Measurements from ENCODE around the gene NT5DC2. TPM values are rescaled to one million over a fixed set of nuclear protein-coding genes. Genes with fewer than 3 reads are reported as not detected.

Gene NT5DC2
- polyA plus RNA-seq, 1 experiment = 97.9 TPM

DNA sequence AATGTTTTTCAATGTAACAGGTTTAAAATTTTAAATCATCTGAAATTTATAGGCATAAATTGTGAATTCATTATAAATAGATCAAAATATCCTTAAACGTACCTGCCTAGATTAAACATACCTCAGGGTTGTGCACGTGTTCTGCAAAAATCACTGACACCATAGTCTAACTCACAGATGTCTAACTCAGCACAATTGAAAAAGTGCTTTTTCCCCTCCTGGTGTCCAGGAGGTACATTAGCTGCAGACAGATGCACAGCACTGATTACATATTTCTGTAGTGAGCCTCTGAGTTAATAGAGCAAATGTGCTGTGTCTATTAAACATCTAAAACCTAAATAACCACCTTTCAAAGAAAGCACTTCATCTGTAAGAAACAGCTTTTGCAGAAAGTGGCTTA, 13.5 kb upstream of the NT5DC2 start:
- Histone ChIP-seq H3K27me3 (ENCODE audit: control insufficient read depth, insufficient read depth, low read length) (no peaks in the 10 kb centered on the region), H3K9me3 (ENCODE audit: control insufficient read depth, insufficient read depth, low read length) (no peaks in the 10 kb centered on the region), H3K4me3 (ENCODE audit: low read depth, low read length) (no peak overlapping the region), H3K27ac (ENCODE audit: low read depth, low read length) (no peak overlapping the region)
- ChIA-PET POLR2A (no interaction called here), CTCF (no interaction called here)
- DNase-seq (ENCODE audit: low read depth, low spot score) = no peak
- TF ChIP-seq, protein P1, sequence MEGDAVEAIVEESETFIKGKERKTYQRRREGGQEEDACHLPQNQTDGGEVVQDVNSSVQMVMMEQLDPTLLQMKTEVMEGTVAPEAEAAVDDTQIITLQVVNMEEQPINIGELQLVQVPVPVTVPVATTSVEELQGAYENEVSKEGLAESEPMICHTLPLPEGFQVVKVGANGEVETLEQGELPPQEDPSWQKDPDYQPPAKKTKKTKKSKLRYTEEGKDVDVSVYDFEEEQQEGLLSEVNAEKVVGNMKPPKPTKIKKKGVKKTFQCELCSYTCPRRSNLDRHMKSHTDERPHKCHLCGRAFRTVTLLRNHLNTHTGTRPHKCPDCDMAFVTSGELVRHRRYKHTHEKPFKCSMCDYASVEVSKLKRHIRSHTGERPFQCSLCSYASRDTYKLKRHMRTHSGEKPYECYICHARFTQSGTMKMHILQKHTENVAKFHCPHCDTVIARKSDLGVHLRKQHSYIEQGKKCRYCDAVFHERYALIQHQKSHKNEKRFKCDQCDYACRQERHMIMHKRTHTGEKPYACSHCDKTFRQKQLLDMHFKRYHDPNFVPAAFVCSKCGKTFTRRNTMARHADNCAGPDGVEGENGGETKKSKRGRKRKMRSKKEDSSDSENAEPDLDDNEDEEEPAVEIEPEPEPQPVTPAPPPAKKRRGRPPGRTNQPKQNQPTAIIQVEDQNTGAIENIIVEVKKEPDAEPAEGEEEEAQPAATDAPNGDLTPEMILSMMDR (IDR thresholded peaks at IDR 0.05; ENCODE audit: low read depth, low read length) = no peak

DNA sequence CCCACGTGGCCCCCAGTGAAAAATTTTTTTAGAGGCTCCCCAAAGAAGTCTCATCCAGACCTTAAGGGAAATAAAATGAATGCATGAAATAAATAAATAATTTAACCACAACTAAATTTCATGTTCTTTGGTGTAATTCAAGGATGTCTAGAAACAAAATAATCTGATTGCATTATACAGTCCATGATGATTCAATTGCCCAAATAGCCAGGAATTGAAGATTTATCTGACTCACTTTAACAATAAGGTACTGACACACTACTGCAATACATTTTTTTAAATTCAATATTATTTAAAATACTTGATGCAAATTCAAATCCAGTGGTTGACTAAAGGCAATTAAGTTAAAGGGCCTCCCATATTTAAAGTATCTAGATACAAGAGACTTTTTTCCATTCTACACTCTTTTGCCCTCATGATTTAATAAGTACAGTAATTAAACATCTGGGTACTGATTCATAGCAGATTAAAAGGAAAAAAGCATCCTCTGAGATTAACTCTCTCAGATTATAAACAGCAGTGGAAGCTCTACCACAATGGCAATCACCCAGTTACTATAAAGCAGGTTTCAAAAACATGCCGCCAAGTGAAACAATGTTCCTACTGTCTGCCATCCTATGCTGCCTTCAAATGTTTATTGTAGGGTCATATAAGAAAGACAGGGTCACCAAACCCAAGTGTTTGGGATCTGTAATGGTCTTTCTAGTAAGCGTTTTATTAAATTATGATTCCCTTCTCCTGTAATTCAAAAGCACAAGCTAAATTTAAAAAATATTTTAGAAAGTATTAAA, 12.6 kb upstream of the NT5DC2 start:
- TF ChIP-seq, protein P1 (IDR thresholded peaks at IDR 0.05; ENCODE audit: low read depth, low read length) = no peak
- Histone ChIP-seq H3K27ac (ENCODE audit: low read depth, low read length) (no peak overlapping the region), H3K27me3 (ENCODE audit: control insufficient read depth, insufficient read depth, low read length) (no peaks in the 10 kb centered on the region), H3K4me3 (ENCODE audit: low read depth, low read length) (no peak overlapping the region), H3K9me3 (ENCODE audit: control insufficient read depth, insufficient read depth, low read length) (no peaks in the 10 kb centered on the region)
- ChIA-PET CTCF (interaction anchor here (0.8 kb wide), 1 partner anchor 100 kb away, joined by 3 read pairs; no protein-coding TSS in a partner anchor), POLR2A (interaction anchor here (1.8 kb wide), 1 partner anchor 10 kb away, joined by 7 read pairs; the partner anchor contains the start of gene UQCC5)
- no peak for DNase-seq (ENCODE audit: low read depth, low spot score)

DNA sequence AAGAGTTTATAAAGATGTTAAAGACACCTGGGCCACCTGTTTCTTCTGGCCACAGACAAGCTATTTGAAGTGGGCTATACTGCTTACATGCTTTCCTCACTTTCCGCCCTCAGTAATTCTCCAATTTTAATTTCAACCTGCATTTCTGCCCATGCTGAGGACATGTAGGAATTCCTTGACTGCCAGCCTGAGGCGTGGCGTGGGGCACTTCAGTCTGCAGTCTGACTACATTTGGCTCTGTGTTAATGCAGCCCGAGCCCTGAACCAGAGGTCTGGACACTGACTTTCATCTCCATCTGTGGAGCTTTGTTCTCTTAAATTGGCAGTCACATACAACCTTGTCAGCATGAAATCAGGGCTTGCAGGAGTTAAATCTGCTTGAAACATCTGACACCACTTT, 11.3 kb upstream of the NT5DC2 start:
- ChIA-PET CTCF (no interaction called here), POLR2A (interaction anchor here (1.8 kb wide), 1 partner anchor 9 kb away, joined by 7 read pairs; the partner anchor contains the start of gene UQCC5)
- Histone ChIP-seq H3K9me3 (ENCODE audit: control insufficient read depth, insufficient read depth, low read length) (no peaks in the 10 kb centered on the region), H3K4me3 (ENCODE audit: low read depth, low read length) (no peak overlapping the region), H3K27me3 (ENCODE audit: control insufficient read depth, insufficient read depth, low read length) (no peaks in the 10 kb centered on the region), H3K27ac (ENCODE audit: low read depth, low read length) (no peak overlapping the region)
- DNase-seq (ENCODE audit: low read depth, low spot score) = no peak
- TF ChIP-seq, protein P1 (IDR thresholded peaks at IDR 0.05; ENCODE audit: low read depth, low read length) = no peak

DNA sequence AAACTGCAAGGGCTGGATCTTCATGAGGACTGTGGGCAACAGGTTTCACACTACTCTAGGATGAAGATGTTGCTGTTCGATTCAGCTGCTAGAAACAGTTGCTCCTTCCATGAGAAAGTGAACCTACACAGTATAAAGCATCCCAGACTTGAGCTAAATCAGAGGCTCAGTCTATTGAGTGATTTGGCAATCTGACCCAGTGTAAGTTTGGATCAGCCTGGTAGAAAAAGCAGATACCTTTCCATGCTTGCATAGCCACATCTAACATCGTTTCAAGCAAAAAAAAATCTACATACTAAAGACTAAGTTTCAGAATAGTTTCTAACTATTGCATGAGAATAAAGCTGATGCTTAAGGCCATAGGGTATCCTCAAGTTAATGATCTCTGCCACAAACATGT, 7.4 kb upstream of the NT5DC2 start:
- no peak overlapping the region for H3K27ac ChIP-seq (ENCODE audit: low read depth, low read length)
- H3K9me3 ChIP-seq (ENCODE audit: control insufficient read depth, insufficient read depth, low read length) = no peaks in the 10 kb centered on the region
- H3K4me3 ChIP-seq (ENCODE audit: low read depth, low read length) = no peak overlapping the region
- ChIA-PET POLR2A (no interaction called here), CTCF (no interaction called here)
- TF ChIP-seq, protein P1 (IDR thresholded peaks at IDR 0.05; ENCODE audit: low read depth, low read length) = no peak
- H3K27me3 ChIP-seq (ENCODE audit: control insufficient read depth, insufficient read depth, low read length) = no peaks in the 10 kb centered on the region
- no peak for DNase-seq (ENCODE audit: low read depth, low spot score)

DNA sequence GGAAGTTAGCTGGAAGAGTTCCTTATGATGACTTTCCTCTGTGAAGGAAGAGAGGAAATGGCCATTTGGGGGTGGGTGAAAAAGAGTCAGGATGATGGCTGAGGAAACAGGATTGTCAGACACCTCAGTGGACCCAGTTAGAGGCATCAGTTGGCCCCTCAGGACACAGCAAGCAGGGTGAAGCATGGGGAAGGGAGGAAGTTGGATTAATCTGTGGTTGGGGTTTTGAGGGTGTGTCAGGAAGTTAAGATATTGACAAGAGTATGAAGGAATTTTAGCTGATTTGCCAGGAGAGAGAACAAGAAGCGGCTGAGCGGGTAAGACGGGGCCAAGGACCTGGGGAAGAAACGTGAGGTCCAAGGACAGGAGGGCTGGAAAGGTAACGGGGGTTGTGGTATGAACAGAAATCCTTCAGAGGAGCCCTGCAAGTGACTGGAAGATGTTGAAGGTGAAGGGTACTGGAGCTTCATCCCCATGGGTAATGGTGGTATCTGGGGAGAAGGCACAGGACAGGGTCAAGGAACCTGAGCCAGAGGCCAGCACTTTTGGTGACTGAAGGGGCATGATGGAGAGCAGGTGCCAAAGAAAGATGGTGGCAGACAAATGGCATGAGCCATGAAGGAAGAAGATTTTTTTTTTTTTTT, 5.5 kb upstream of the NT5DC2 start:
- Histone ChIP-seq H3K27me3 (ENCODE audit: control insufficient read depth, insufficient read depth, low read length) (no peaks in the 10 kb centered on the region), H3K4me3 (ENCODE audit: low read depth, low read length) (no peak overlapping the region), H3K9me3 (ENCODE audit: control insufficient read depth, insufficient read depth, low read length) (no peaks in the 10 kb centered on the region; the same call in 1 of the 2 replicates), H3K27ac (ENCODE audit: low read depth, low read length) (peak overlapping the region; percentile 21)
- ChIA-PET CTCF (no interaction called here), POLR2A (no interaction called here)
- TF ChIP-seq, protein P1 (IDR thresholded peaks at IDR 0.05; ENCODE audit: low read depth, low read length) = no peak
- DNase-seq (ENCODE audit: low read depth, low spot score) = no peak

Data from AG04450 (cell line).